HL-60 (cell line): ENCODE data around the gene CDH15.

Experiments
- GABPA ChIP-seq: IDR thresholded peaks from 2 replicates; pipeline ENCODE4 v1.6.1; 2012; ENCODE audit warnings: low read depth
- POLR2AphosphoS5 ChIP-seq: IDR thresholded peaks from 2 replicates; pipeline ENCODE4 v1.6.1; 2012; ENCODE audit warnings: low read depth
- SPI1 ChIP-seq: IDR thresholded peaks from 2 replicates; pipeline ENCODE4 v1.6.1; 2012; ENCODE audit warnings: low read depth, mild to moderate bottlenecking, borderline replicate concordance
- TF ChIP-seq, protein P1 (sequence below): IDR thresholded peaks from one replicate; pipeline ENCODE4 v1.5.1; 2011; ENCODE audit warnings: low read length, control low read depth, inconsistent platforms; ENCODE audit not compliant: insufficient read depth
- TF ChIP-seq, protein P2 (sequence below): IDR thresholded peaks from 2 replicates; pipeline ENCODE4 v1.6.1; 2012; ENCODE audit warnings: low read depth; ENCODE audit not compliant: insufficient replicate concordance

DNA sequence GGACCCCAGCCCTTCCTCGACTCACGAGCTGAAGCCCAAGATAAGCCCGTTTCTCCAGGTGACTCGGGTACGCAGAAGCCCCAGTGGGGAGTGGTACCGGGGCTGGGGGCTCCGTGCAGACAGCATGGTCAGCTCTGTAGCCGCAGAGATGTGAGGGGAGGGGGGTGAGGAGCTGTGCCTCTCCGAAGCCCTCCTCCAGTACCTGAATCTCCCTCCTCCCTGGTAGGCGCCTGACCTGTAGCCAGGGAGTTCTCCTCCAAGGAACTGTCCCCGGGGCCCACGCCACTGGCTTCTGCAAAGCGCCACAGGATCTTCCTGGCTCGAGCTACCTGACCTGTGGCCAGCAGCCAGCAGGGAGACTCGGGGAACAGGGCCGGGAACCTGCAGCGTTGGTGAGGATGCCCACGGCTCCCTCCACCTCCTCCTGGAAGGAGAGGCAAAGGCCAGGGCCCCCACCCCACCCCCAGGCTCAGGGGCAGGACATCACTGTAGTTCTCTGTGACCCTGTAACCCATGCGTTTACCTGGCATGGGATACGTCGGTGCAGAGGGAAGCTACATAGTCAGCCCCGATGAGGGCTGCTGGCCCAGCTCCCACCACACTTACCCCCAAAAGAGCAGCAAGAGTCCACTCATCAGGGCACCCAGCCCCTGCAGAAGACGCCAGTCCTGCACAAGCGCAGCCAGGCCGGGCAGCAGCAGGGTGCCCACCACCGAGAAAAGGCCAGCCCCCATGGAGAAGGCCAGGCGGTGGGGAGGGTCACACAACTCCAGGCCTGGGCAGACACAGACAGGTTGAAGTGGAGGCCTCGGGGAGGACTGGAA lies 27.1 kb downstream of the CDH15 start:
- TF ChIP-seq, protein P1, sequence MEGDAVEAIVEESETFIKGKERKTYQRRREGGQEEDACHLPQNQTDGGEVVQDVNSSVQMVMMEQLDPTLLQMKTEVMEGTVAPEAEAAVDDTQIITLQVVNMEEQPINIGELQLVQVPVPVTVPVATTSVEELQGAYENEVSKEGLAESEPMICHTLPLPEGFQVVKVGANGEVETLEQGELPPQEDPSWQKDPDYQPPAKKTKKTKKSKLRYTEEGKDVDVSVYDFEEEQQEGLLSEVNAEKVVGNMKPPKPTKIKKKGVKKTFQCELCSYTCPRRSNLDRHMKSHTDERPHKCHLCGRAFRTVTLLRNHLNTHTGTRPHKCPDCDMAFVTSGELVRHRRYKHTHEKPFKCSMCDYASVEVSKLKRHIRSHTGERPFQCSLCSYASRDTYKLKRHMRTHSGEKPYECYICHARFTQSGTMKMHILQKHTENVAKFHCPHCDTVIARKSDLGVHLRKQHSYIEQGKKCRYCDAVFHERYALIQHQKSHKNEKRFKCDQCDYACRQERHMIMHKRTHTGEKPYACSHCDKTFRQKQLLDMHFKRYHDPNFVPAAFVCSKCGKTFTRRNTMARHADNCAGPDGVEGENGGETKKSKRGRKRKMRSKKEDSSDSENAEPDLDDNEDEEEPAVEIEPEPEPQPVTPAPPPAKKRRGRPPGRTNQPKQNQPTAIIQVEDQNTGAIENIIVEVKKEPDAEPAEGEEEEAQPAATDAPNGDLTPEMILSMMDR, result no peak
- no peak for TF ChIP-seq POLR2AphosphoS5
- TF ChIP-seq, protein P2, sequence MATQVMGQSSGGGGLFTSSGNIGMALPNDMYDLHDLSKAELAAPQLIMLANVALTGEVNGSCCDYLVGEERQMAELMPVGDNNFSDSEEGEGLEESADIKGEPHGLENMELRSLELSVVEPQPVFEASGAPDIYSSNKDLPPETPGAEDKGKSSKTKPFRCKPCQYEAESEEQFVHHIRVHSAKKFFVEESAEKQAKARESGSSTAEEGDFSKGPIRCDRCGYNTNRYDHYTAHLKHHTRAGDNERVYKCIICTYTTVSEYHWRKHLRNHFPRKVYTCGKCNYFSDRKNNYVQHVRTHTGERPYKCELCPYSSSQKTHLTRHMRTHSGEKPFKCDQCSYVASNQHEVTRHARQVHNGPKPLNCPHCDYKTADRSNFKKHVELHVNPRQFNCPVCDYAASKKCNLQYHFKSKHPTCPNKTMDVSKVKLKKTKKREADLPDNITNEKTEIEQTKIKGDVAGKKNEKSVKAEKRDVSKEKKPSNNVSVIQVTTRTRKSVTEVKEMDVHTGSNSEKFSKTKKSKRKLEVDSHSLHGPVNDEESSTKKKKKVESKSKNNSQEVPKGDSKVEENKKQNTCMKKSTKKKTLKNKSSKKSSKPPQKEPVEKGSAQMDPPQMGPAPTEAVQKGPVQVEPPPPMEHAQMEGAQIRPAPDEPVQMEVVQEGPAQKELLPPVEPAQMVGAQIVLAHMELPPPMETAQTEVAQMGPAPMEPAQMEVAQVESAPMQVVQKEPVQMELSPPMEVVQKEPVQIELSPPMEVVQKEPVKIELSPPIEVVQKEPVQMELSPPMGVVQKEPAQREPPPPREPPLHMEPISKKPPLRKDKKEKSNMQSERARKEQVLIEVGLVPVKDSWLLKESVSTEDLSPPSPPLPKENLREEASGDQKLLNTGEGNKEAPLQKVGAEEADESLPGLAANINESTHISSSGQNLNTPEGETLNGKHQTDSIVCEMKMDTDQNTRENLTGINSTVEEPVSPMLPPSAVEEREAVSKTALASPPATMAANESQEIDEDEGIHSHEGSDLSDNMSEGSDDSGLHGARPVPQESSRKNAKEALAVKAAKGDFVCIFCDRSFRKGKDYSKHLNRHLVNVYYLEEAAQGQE, result no peak
- TF ChIP-seq SPI1, result no peak
- TF ChIP-seq GABPA, result no peak
